GM18499 (cell line): ENCODE results near the gene NEIL3.
"Not testable (repeated sequence)": the region's sequence is repeated elsewhere in the genome, so short reads cannot be mapped to it uniquely, and the experiment has no call there.

Experiments
- ATAC-seq: cut with Tn5 transposase; IDR thresholded peaks from one replicate; pipeline ENCODE4 v1.9.1; 2021; ENCODE audit warnings: moderate number of reproducible peaks; ENCODE audit not compliant: insufficient read depth, unreplicated experiment

NEIL3 gene

GRCh38 chr4:177297785-177298391, 11.8 kb upstream of the NEIL3 start:
- ATAC-seq = no peak

DNA sequence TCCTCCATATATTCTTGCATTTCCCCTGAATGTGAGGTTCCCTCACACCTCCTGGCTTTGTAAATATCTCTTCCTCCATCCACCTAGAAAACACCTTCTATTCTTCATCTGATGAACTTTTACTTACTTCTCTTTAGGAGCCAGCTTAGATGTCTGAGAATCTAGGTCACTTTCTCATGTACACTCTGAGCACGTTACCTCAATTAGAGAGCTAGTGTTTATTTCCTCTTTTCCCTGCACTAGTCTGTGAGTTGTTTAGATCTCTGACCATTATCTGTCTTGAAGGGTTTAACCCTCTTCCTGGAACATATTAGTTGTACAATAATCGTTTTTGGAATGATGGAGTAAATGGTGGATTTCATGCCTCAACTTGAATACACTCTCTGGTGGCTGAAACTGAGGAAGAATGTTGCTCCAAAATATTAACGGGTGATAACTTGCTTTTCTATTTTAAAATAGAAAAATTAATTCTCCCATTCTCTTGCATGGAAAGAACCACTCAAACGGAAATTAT, 8.5 kb upstream of the NEIL3 start:
- no peak for ATAC-seq

- no peak for ATAC-seq
These were observed 7.1 kb upstream of the NEIL3 start for GRCh38 chr4:177302371-177303100.

GRCh38 chr4:177304094-177304493, 5.6 kb upstream of the NEIL3 start:
- no peak for ATAC-seq

DNA sequence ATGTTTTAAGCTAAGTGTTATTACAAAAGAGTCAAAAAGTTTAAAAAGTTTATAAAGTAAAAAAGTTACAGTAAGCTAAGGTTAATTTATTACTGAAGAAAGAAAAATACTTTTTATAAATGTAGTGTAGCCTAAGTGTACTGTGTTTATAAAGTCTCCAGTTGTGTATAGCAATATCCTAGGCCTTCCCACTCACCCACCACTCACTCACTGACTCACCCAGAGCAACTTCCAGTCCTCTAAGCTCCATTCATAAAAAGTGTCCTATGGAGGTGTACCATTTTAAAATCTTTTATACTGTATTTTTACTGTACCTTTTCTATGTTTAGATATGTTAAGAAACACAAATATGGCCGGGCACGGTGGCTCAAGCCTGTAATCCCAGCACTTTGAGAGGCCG, 4.8 kb upstream of the NEIL3 start:
- not testable (repeated sequence) for ATAC-seq

- no peak for ATAC-seq
These were observed 1.5 kb upstream of the NEIL3 start for GRCh38 chr4:177308125-177308524.

DNA sequence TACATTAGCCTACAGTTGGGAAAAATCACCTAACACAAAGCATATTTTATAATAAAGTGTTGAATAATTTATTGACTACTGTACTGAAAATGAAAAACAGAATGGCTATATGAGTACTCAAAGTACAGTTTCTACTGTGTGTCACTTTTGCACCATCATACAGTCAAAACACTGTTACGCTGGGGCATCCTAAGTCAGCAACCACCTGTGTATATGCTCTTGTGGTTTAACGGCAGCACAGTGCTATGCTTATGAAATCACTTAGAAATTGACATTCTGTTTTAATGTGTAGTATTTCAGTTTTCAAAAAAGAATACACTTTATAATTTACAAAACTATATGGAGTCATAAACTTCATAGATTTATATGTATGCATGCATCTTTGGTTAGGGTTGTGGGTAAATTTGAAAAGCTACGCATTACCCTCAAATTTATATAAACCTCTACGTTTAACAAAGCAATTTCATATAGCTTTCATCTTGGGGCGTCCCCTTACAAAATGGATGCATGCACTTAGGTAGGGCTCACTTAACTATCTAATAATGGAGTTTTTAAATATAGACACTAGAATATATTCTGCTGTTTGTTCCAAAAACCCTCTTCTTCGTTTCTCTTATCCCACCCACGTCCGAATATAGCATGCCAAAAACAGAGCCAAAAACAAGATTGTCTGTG, 690 bp upstream of the NEIL3 start:
- no peak for ATAC-seq

- no peak for ATAC-seq
These were observed 1.9 kb downstream of the NEIL3 start for GRCh38 chr4:177311589-177311988.

DNA sequence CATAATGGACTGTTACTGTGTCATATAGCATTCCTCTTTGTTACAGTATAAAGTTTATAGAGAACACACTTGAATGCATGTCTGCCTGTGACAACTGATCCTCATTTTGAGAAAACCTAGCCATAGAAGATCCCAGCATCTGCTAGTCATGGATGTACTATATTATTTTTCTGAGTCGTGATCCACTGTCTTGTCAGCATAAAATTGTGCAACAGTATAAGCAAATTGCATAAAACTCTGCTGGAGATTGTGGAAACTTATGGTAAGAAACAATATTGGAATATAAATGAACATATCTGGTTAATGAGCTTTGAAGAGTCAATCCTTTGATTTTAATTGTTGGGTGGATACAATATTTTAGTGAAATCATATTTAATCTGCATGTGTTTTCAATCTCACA, 3.6 kb downstream of the NEIL3 start:
- no peak for ATAC-seq

- ATAC-seq = no peak
These were observed 6.2 kb downstream of the NEIL3 start for GRCh38 chr4:177315767-177316464.

GRCh38 chr4:177320721-177321120, 11.0 kb downstream of the NEIL3 start:
- ATAC-seq = no peak

DNA sequence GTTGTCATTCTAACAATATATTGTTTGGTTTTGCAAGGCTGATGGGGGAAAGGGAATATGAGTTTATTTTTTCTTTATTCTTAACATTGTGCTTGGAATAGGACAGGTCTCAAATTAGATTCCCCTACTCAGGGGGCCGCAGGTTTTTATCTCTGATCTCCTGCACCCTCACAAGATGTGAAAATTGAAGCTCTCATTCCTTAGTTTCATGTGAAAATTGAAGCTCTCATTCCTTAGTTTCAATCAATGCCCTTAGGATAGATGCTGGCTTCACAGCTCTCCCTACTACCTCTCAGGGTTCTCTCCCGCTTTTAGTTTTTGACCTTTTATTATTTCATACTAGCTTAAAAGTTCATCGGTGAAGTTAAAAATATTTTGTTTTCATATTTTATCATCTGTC, 12.0 kb downstream of the NEIL3 start:
- ATAC-seq = no peak

- ATAC-seq = no peak
These were observed 12.6 kb downstream of the NEIL3 start for GRCh38 chr4:177322266-177322665.

- no peak for ATAC-seq
These were observed 13.2 kb downstream of the NEIL3 start for GRCh38 chr4:177322881-177323280.

- no peak for ATAC-seq
These were observed 13.7 kb downstream of the NEIL3 start for GRCh38 chr4:177323416-177323815.

DNA sequence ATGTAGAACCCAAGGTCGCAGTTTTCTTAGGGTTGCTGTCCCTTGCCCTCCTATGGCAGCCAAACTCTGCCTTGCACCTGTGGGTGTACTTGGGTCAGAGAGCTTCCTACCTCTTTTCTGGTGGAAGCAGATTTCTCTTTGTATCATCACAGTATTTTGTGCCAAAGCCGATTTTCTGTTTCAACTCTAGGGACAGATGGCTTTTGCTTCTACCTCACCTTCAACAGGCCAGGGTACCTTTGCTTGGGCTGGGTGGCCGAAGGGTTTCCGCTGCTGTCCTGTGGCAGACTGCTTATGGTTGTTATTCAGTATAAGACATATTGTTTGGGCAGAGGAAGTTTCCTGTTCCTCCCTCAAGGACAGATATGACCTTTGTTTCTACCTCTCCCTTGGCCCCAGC, 22.4 kb downstream of the NEIL3 start:
- ATAC-seq = no peak

DNA sequence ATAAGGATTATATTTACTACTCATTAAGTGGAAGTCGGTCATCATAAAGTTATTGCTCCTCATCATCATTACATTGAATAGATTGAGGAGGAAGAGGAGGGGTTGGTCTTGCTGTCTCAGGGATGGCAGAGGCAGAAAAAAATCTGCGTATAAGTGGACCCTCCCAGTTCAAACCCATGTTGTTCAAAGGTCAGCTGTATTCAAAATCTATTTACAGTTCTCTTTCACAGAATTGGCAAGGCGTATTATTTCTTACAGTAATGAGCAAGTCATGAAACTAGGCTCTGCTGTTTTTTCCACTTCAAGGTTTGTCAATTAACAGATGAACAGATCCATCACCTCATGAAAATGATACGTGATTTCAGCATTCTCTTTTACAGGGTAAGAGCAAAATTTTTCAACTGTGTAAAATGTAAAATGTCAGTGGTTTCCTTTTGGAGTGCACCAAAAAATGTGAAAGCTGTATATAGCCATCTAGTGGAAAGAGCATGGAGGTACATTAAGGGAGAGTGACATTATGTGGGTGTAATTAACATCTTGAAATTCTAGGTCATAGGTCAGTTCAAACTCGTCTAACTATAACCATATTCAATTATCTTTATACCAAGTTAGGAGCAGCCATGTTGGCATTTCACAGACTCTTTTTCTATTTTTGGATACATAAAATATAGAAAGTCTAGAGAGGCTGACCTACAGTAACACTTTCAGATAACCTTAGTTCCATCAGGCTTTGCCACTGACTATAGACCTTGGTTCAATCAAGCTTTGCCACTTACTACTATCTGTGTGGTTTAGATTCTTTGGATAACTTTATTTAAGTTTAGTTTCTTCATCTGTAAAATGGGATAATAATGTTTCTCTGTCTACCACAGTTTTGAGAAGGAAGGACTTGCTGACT, 30.1 kb downstream of the NEIL3 start:
- peak; percentile 98 for ATAC-seq

DNA sequence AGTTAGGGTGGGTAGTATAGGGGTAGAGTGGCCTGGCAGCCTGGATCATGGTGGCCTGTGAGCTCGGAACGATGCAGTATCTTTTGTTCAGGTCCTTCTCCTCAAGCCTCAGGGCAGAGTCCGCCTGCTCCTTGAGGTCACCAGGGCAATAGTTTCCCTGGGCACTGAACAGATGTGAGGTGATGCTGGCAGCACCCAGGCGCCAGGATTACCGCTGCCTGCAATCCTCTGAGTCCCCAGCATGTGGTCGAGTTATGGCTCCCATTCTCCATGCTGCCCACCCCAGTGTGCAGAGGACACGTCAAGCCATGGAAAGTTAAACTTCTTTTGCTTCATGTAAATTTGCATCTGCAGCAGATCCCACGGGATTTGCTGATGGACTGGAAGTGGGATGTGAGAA, 38.7 kb downstream of the NEIL3 start:
- no peak for ATAC-seq

DNA sequence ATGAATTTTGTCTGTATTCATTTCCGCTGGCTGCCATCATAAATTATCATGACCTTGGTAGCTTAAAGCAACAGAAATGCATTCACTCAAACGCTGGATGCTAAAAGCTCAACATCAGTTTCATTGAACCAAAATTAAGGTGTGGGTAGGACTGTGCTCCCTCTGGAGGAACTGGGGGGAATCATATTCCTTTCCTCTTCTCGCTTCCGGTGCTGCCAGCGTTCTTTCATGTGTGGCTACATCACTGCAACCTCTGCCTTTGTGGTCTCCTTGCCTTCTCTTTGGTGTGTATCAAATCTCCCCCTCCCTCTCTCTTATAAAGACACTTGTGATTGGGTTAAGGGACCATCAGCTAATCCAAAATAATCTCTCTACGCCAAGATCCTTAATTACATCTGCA, 39.5 kb downstream of the NEIL3 start:
- no peak for ATAC-seq
